ENCODE data around the gene VIPR1.

The VIPR1 gene

GRCh38 chr3:42488687-42489086, 13.8 kb upstream of the VIPR1 start:
- TF ChIP-seq CTCF (IDR thresholded peaks at IDR 0.05; ENCODE audit: low read depth, low read length, poor library complexity, severe bottlenecking) = no peak
- no peak for TF ChIP-seq EZH2phosphoT487 (IDR thresholded peaks at IDR 0.05; ENCODE audit: borderline replicate concordance, low read length)
- Histone ChIP-seq H3K9me2 (replicated peaks; ENCODE audit: control insufficient read depth, low read length) (no peaks in the 10 kb centered on the region), H3F3A (ENCODE audit: control insufficient read depth, insufficient read depth) (no peaks in the 10 kb centered on the region), H3K9me3 (ENCODE audit: control insufficient read depth, insufficient read depth, low read length) (no peaks in the 10 kb centered on the region), H3K4me3 (ENCODE audit: low read length) (no peak overlapping the region), H4K20me1 (ENCODE audit: control insufficient read depth, insufficient read depth, low read depth, low read length) (no peaks in the 10 kb centered on the region), H3K4me2 (ENCODE audit: low read length) (no peak overlapping the region), H3K27ac (ENCODE audit: low read depth, low read length) (no peak overlapping the region), H3K27me3 (ENCODE audit: control insufficient read depth, low read length) (no peaks in the 10 kb centered on the region; the same call in 1 of the 2 replicates), H3K4me1 (ENCODE audit: control insufficient read depth, low read length) (peaks cover 33% of the 10 kb centered on the region), H3K79me2 (ENCODE audit: control insufficient read depth, low read length) (no peaks in the 10 kb centered on the region), H3K36me3 (ENCODE audit: control insufficient read depth, low read length) (no peaks in the 10 kb centered on the region)

- Histone ChIP-seq H4K20me1 (ENCODE audit: control insufficient read depth, insufficient read depth, low read depth, low read length) (no peaks in the 10 kb centered on the region), H3F3A (ENCODE audit: control insufficient read depth, insufficient read depth) (no peaks in the 10 kb centered on the region), H3K4me1 (ENCODE audit: control insufficient read depth, low read length) (peaks cover 33% of the 10 kb centered on the region), H3K9me2 (replicated peaks; ENCODE audit: control insufficient read depth, low read length) (no peaks in the 10 kb centered on the region), H3K36me3 (ENCODE audit: control insufficient read depth, low read length) (no peaks in the 10 kb centered on the region), H3K4me2 (ENCODE audit: low read length) (no peak overlapping the region; the same call in 1 of the 2 replicates), H3K27me3 (ENCODE audit: control insufficient read depth, low read length) (no peaks in the 10 kb centered on the region; the same call in 1 of the 2 replicates), H3K4me3 (ENCODE audit: low read length) (no peak overlapping the region), H3K9me3 (ENCODE audit: control insufficient read depth, insufficient read depth, low read length) (no peaks in the 10 kb centered on the region), H3K27ac (ENCODE audit: low read depth, low read length) (no peak overlapping the region), H3K79me2 (ENCODE audit: control insufficient read depth, low read length) (no peaks in the 10 kb centered on the region)
- TF ChIP-seq CTCF (IDR thresholded peaks at IDR 0.05; ENCODE audit: low read depth, low read length, poor library complexity, severe bottlenecking) = no peak
- no peak for TF ChIP-seq EZH2phosphoT487 (IDR thresholded peaks at IDR 0.05; ENCODE audit: borderline replicate concordance, low read length)
Measured at GRCh38 chr3:42489116-42489936, 13.1 kb upstream of the VIPR1 start.

GRCh38 chr3:42489937-42490227, 12.6 kb upstream of the VIPR1 start:
- no peaks in the 10 kb centered on the region for H3K9me2 ChIP-seq (replicated peaks; ENCODE audit: control insufficient read depth, low read length)
- H3K4me1 ChIP-seq (ENCODE audit: control insufficient read depth, low read length) = peaks cover 33% of the 10 kb centered on the region
- no peak overlapping the region for H3K27ac ChIP-seq (ENCODE audit: low read depth, low read length)
- H3K79me2 ChIP-seq (ENCODE audit: control insufficient read depth, low read length) = no peaks in the 10 kb centered on the region
- H3K9me3 ChIP-seq (ENCODE audit: control insufficient read depth, insufficient read depth, low read length) = no peaks in the 10 kb centered on the region
- H3K4me3 ChIP-seq (ENCODE audit: low read length) = no peak overlapping the region
- H3K36me3 ChIP-seq (ENCODE audit: control insufficient read depth, low read length) = no peaks in the 10 kb centered on the region
- no peaks in the 10 kb centered on the region; the same call in 1 of the 2 replicates for H3K27me3 ChIP-seq (ENCODE audit: control insufficient read depth, low read length)
- H4K20me1 ChIP-seq (ENCODE audit: control insufficient read depth, insufficient read depth, low read depth, low read length) = no peaks in the 10 kb centered on the region
- peak overlapping the region; percentile 37 for H3K4me2 ChIP-seq (ENCODE audit: low read length)
- TF ChIP-seq EZH2phosphoT487 (IDR thresholded peaks at IDR 0.05; ENCODE audit: borderline replicate concordance, low read length) = no peak
- TF ChIP-seq CTCF (IDR thresholded peaks at IDR 0.05; ENCODE audit: low read depth, low read length, poor library complexity, severe bottlenecking) = no peak
- H3F3A ChIP-seq (ENCODE audit: control insufficient read depth, insufficient read depth) = no peaks in the 10 kb centered on the region

Data from DOHH2 (cell line).